HG03565 (cell line): ENCODE results near the gene AFG1L.
"Not testable (repeated sequence)": the region's sequence is repeated elsewhere in the genome, so short reads cannot be mapped to it uniquely, and the experiment has no call there.

Experiments
- ATAC-seq: cut with Tn5 transposase; IDR thresholded peaks from one replicate; pipeline ENCODE4 v1.9.1; 2021; ENCODE audit warnings: mild to moderate bottlenecking, moderate library complexity; ENCODE audit not compliant: unreplicated experiment

The AFG1L gene

GRCh38 chr6:108287373-108287772 lies 7.5 kb upstream of the AFG1L start:
- ATAC-seq, result no peak

GRCh38 chr6:108288742-108289141 lies 6.1 kb upstream of the AFG1L start:
- ATAC-seq, result no peak

GRCh38 chr6:108291091-108291490 lies 3.8 kb upstream of the AFG1L start:
- no peak for ATAC-seq

GRCh38 chr6:108292561-108292960 lies 2.3 kb upstream of the AFG1L start:
- not testable (repeated sequence) for ATAC-seq

- ATAC-seq, result no peak
Measured at GRCh38 chr6:108293527-108294296, 1.1 kb upstream of the AFG1L start.

- no peak for ATAC-seq
Measured at GRCh38 chr6:108294297-108294726, 542 bp upstream of the AFG1L start.

GRCh38 chr6:108295676-108296075 lies 822 bp downstream of the AFG1L start:
- no peak for ATAC-seq

GRCh38 chr6:108302386-108302785 lies 7.5 kb downstream of the AFG1L start:
- no peak for ATAC-seq

- ATAC-seq, result no peak
Measured at GRCh38 chr6:108304646-108305045, 9.8 kb downstream of the AFG1L start.

- ATAC-seq, result not testable (repeated sequence)
Measured at GRCh38 chr6:108308641-108309040, 13.8 kb downstream of the AFG1L start.

- ATAC-seq, result no peak
Measured at GRCh38 chr6:108309844-108310243, 15.0 kb downstream of the AFG1L start.

- no peak for ATAC-seq
Measured at GRCh38 chr6:108312605-108313004, 17.8 kb downstream of the AFG1L start.

GRCh38 chr6:108321253-108321747 lies 26.4 kb downstream of the AFG1L start:
- ATAC-seq, result no peak

- no peak for ATAC-seq
Measured at GRCh38 chr6:108322728-108323127, 27.9 kb downstream of the AFG1L start.

- ATAC-seq, result no peak
Measured at GRCh38 chr6:108323710-108324466, 29.0 kb downstream of the AFG1L start.

GRCh38 chr6:108330221-108330785 lies 35.4 kb downstream of the AFG1L start:
- ATAC-seq, result not testable (repeated sequence)

GRCh38 chr6:108330806-108331205 lies 36.0 kb downstream of the AFG1L start:
- ATAC-seq, result no peak

GRCh38 chr6:108331982-108332381 lies 37.1 kb downstream of the AFG1L start:
- no peak for ATAC-seq

GRCh38 chr6:108336971-108337370 lies 42.1 kb downstream of the AFG1L start:
- no peak for ATAC-seq

- ATAC-seq, result no peak
Measured at GRCh38 chr6:108337721-108338120, 42.9 kb downstream of the AFG1L start.

GRCh38 chr6:108341372-108341771 lies 46.5 kb downstream of the AFG1L start:
- ATAC-seq, result no peak

- no peak for ATAC-seq
Measured at GRCh38 chr6:108343894-108344293, 49.0 kb downstream of the AFG1L start.
